Thyroid gland (tissue), 4 donors: ENCODE data around the gene CARHSP1. TPM values are rescaled to one million over a fixed set of nuclear protein-coding genes. Genes with fewer than 3 reads are reported as not detected.

ENCODE experiments used
- DNase-seq, 2 donors: peaks; one replicate each; pipeline ENCODE4 v3.0.0-alpha.2; 2019
- H3K27ac ChIP-seq, 3 donors: fragments of 200-600 bp; sonication (generic); 1 replicate in 2 of 3; 2 replicates in 1 of 3; pipeline ENCODE4 v1.5.1; 2016 to 2019; ENCODE audit warnings: mild to moderate bottlenecking in 1 of 3, moderate library complexity in 1 of 3
- H3K27me3 ChIP-seq: fragments of 200-600 bp; sonication (generic); one replicate; pipeline ENCODE4 v1.5.1; 2019
- H3K36me3 ChIP-seq, 2 donors: fragments of 200-600 bp; sonication (generic); one replicate each; pipeline ENCODE4 v1.5.1; 2016 to 2019
- H3K4me1 ChIP-seq, 2 donors: fragments of 200-600 bp; sonication (generic); one replicate each; pipeline ENCODE4 v1.5.1; 2017 to 2019
- H3K4me3 ChIP-seq, 3 donors: fragments of 200-600 bp; sonication (generic); replicated peaks in 1 of 3; 1 replicate in 2 of 3; 2 replicates in 1 of 3; pipeline ENCODE4 v1.5.1; 2016; ENCODE audit warnings: mild to moderate bottlenecking in 1 of 3
- H3K9me3 ChIP-seq: fragments of 200-600 bp; sonication (generic); one replicate; pipeline ENCODE4 v1.5.1; 2017
- CTCF ChIP-seq, 6 experiments: fragments of 200-600 bp in 3 of 6; fragments of 450-650 bp in 3 of 6; sonication (generic) in 3 of 6; IDR thresholded peaks; one replicate each; pipeline ENCODE4 v1.5.1; 2016 to 2019; ENCODE audit warnings: antibody characterized with exemption in 6 of 6, mild to moderate bottlenecking in 2 of 6, inconsistent platforms in 1 of 6, moderate library complexity in 1 of 6
- POLR2A ChIP-seq, 2 donors: fragments of 450-650 bp; IDR thresholded peaks; one replicate each; pipeline ENCODE4 v1.6.1; 2017; ENCODE audit warnings: antibody characterized with exemption in 2 of 2, mild to moderate bottlenecking in 2 of 2, moderate library complexity in 1 of 2
- WGBS, 2 donors: methylation state at CpG; one replicate each; pipeline ENCODE4 v1.1.5; 2017; 5-methylcytosine and 5-hydroxymethylcytosine counted together
- intact Hi-C: fragments of 100-400 bp; cut with DNase I; formaldehyde crosslinking; loops from one replicate; pipeline ENCODE4 v1.15.1; 2023
- total RNA-seq, 4 donors: library from RNA; depleted of rRNA; stranded (reverse); fragments of >200 nt; gene quantifications; one replicate each; pipeline ENCODE4 v1.2.3, GENCODE V29; 2016

The CARHSP1 gene
- total RNA-seq, 4 donors from 2014 or later: 43.4 to 67.5 (median 61.1) TPM

- Histone ChIP-seq H3K4me1 (peaks cover 0 to 17% of the 10 kb centered on the region in 2 donors), H3K27ac (no peak overlapping the region), H3K4me3 (no peak overlapping the region), H3K27me3 (no peaks in the 10 kb centered on the region), H3K36me3 (peaks cover 4 to 7% of the 10 kb centered on the region in 2 donors), H3K9me3 (no peaks in the 10 kb centered on the region)
- intact Hi-C loops: loop anchor here (5.0 to 10.0 kb wide), 2 partner anchors 41 to 79 kb away; partner anchors contain the start of gene USP7
- 12 to 13% methylated on average over 18 to 19 of the region's 20 CpGs for WGBS, 2 donors
- TF ChIP-seq POLR2A (IDR thresholded peaks at IDR 0.05) (no peak), CTCF (IDR thresholded peaks at IDR 0.05) (no peak)
- peak in 1 of 2 donors; percentile 31 for DNase-seq
Observed at GRCh38 chr16:8885674-8886592, 17.1 kb upstream of the CARHSP1 start.

GRCh38 chr16:8882725-8883377, 14.0 kb upstream of the CARHSP1 start:
- no peak overlapping the region for H3K4me3 ChIP-seq
- no peaks in the 10 kb centered on the region for H3K27me3 ChIP-seq
- DNase-seq: no peak
- WGBS, 2 donors: 88 to 89% methylated on average over 14 to 17 of the region's 17 CpGs
- no peaks in the 10 kb centered on the region for H3K9me3 ChIP-seq
- H3K4me1 ChIP-seq: peaks cover 0 to 18% of the 10 kb centered on the region in 2 donors
- intact Hi-C loops: loop anchor here (5.0 to 10.0 kb wide), 3 partner anchors 82 to 226 kb away; partner anchors contain the start of genes PMM2, TMEM186 and USP7
- no peak overlapping the region for H3K27ac ChIP-seq
- no peak for TF ChIP-seq POLR2A (IDR thresholded peaks at IDR 0.05)
- no peaks in the 10 kb centered on the region for H3K36me3 ChIP-seq

GRCh38 chr16:8882041-8882617, 13.3 kb upstream of the CARHSP1 start, which contains the start of gene LITAFD:
TSS of gene LITAFD (plus strand) at chr16:8882351. CDS start at chr16:8884356, 2,005 bp downstream.
- no peaks in the 10 kb centered on the region for H3K9me3 ChIP-seq
- no peak for TF ChIP-seq CTCF (IDR thresholded peaks at IDR 0.05)
- no peak for TF ChIP-seq POLR2A (IDR thresholded peaks at IDR 0.05)
- DNase-seq: no peak
- 80 to 94% methylated on average over 5 to 10 of the region's 10 CpGs for WGBS, 2 donors
- H3K4me3 ChIP-seq: no peak within 1 kb of the TSS
- intact Hi-C loops: loop anchor here (5.0 to 10.0 kb wide), 3 partner anchors 83 to 225 kb away; partner anchors contain the start of genes PMM2, TMEM186 and USP7
- no peaks in the 10 kb centered on the region for H3K27me3 ChIP-seq
- no peaks in the 10 kb centered on the region for H3K36me3 ChIP-seq
- H3K27ac ChIP-seq: no peak within 1 kb of the TSS
- H3K4me1 ChIP-seq: peaks cover 0 to 18% of the 10 kb centered on the region in 2 donors

- H3K27me3 ChIP-seq: no peaks in the 10 kb centered on the region
- DNase-seq: no peak
- no peak overlapping the region for H3K27ac ChIP-seq
- H3K4me3 ChIP-seq: no peak overlapping the region
- intact Hi-C loops: loop anchor here (5.0 to 10.0 kb wide), 3 partner anchors 84 to 224 kb away; partner anchors contain the start of genes PMM2, TMEM186 and USP7
- 94 to 95% methylated on average over 8 of the region's 8 CpGs for WGBS, 2 donors
- peaks cover 0 to 12% of the 10 kb centered on the region in 2 donors for H3K4me1 ChIP-seq
- no peaks in the 10 kb centered on the region for H3K36me3 ChIP-seq
- TF ChIP-seq POLR2A (IDR thresholded peaks at IDR 0.05) (no peak), CTCF (IDR thresholded peaks at IDR 0.05) (no peak)
- H3K9me3 ChIP-seq: no peaks in the 10 kb centered on the region
Observed at GRCh38 chr16:8880839-8881510, 12.2 kb upstream of the CARHSP1 start.

GRCh38 chr16:8878523-8878911, 9.7 kb upstream of the CARHSP1 start:
- Histone ChIP-seq H3K27me3 (no peaks in the 10 kb centered on the region), H3K27ac (no peak overlapping the region), H3K4me3 (no peak overlapping the region), H3K4me1 (peaks cover 0 to 4% of the 10 kb centered on the region in 2 donors), H3K36me3 (no peaks in the 10 kb centered on the region), H3K9me3 (no peaks in the 10 kb centered on the region)
- TF ChIP-seq POLR2A (IDR thresholded peaks at IDR 0.05): no peak
- TF ChIP-seq CTCF (IDR thresholded peaks at IDR 0.05): no peak
- intact Hi-C loops: loop anchor here (5.0 kb wide), 1 partner anchor 311 kb away; no protein-coding TSS in a partner anchor
- WGBS, 2 donors: 71 to 76% methylated on average over 6 of the region's 6 CpGs
- DNase-seq: no peak
